Small intestine (tissue), 7 donors: ENCODE results near the gene GNAT2. TPM values are rescaled to one million over a fixed set of nuclear protein-coding genes. Genes with fewer than 3 reads are reported as not detected.

Experiments
- DNase-seq, 2 donors: peaks; one replicate each; pipeline versions ENCODE4 v3.0.0 to v3.0.0-alpha.2; 2013
- FAIRE-seq: peaks from 2 replicates; lab custom pipeline; 2012; peaks lifted over from hg19 to GRCh38; lab: Jason Lieb, UNC
- H3K27ac ChIP-seq, 3 donors: one replicate each; pipeline ENCODE4 v1.5.1; 2013; ENCODE audit warnings: low read length in 2 of 3, mild to moderate bottlenecking in 2 of 3, control low read depth in 1 of 3, inconsistent platforms in 1 of 3, low read depth in 1 of 3, moderate library complexity in 1 of 3
- H3K27me3 ChIP-seq, 3 donors: one replicate each; pipeline ENCODE4 v1.6.1; 2013; ENCODE audit warnings: low read length in 3 of 3, inconsistent platforms in 1 of 3; ENCODE audit not compliant: control insufficient read depth in 3 of 3, insufficient read depth in 3 of 3
- H3K36me3 ChIP-seq, 3 donors: one replicate each; pipeline ENCODE4 v1.6.1; 2013; ENCODE audit warnings: low read length in 3 of 3, inconsistent platforms in 1 of 3, low read depth in 1 of 3, mild to moderate bottlenecking in 1 of 3, moderate library complexity in 1 of 3; ENCODE audit not compliant: control insufficient read depth in 3 of 3, insufficient read depth in 2 of 3
- H3K4me1 ChIP-seq, 3 donors: one replicate each; pipeline ENCODE4 v1.6.1; 2013; ENCODE audit warnings: low read length in 2 of 3, inconsistent platforms in 1 of 3, low read depth in 1 of 3, mild to moderate bottlenecking in 1 of 3, moderate library complexity in 1 of 3; ENCODE audit not compliant: control insufficient read depth in 3 of 3, insufficient read depth in 2 of 3
- H3K4me3 ChIP-seq, 3 donors: one replicate each; pipeline ENCODE4 v1.5.1; 2013; ENCODE audit warnings: low read length in 3 of 3, control low read depth in 1 of 3, inconsistent platforms in 1 of 3, low read depth in 1 of 3, mild to moderate bottlenecking in 1 of 3, moderate library complexity in 1 of 3
- H3K9me3 ChIP-seq, 2 donors: one replicate each; pipeline ENCODE4 v1.6.1; 2013; ENCODE audit warnings: low read depth in 1 of 2, low read length in 1 of 2; ENCODE audit not compliant: control insufficient read depth in 2 of 2, insufficient read depth in 1 of 2
- WGBS, 3 donors: extraction: QIAGEN DNeasy Blood & Tissue Kit; methylation state at CpG; one replicate each; pipeline ENCODE4 v1.1.7; 2013; 5-methylcytosine and 5-hydroxymethylcytosine counted together
- polyA plus RNA-seq, 4 donors: library from polyadenylated mRNA; stranded (reverse) in 3 of 4; unstranded in 1 of 4; fragments of 200-250 nt in 3 of 4; fragments of 120-200 nt in 1 of 4; gene quantifications; one replicate each; pipeline versions ENCODE4 v1.2.1 to v1.2.3, GENCODE V29; 2013
- donor health status: healthy with polysubstance abuse.
- donor health status: control.
- donor health status: control.
- donor health status: Bipolar disorder and iron deficiency.
- donor health status: healthy.

GNAT2 gene
- polyA plus RNA-seq, 4 donors: 0.04 to 0.28 TPM; not detected in 2

GRCh38 chr1:109650609-109651008 is 31.2 kb upstream of the GNAT2 start:
- Histone ChIP-seq H3K9me3 (no peaks in the 10 kb centered on the region), H3K36me3 (no peaks in the 10 kb centered on the region), H3K27ac (no peak overlapping the region), H3K27me3 (no peaks in the 10 kb centered on the region), H3K4me3 (no peak overlapping the region), H3K4me1 (peaks cover 0 to 33% (median 0%) of the 10 kb centered on the region in 3 donors)
- no peak for DNase-seq
- 89 to 95% (median 94%) methylated on average over 3 of the region's 3 CpGs for WGBS, 3 donors
- FAIRE-seq: no peak

GRCh38 chr1:109649491-109649914 is 30.1 kb upstream of the GNAT2 start:
- Histone ChIP-seq H3K4me1 (peaks cover 0 to 22% (median 0%) of the 10 kb centered on the region in 3 donors), H3K4me3 (no peak overlapping the region), H3K36me3 (no peaks in the 10 kb centered on the region), H3K27me3 (no peaks in the 10 kb centered on the region), H3K9me3 (no peaks in the 10 kb centered on the region), H3K27ac (no peak overlapping the region)
- WGBS, 3 donors: 68 to 93% (median 77%) methylated on average over 4 of the region's 4 CpGs
- no peak for DNase-seq
- FAIRE-seq: no peak

- no peaks in the 10 kb centered on the region for H3K27me3 ChIP-seq
- no peaks in the 10 kb centered on the region for H3K36me3 ChIP-seq
- 15 to 37% methylated on average over 10 of the region's 10 CpGs; no CpG with 5 or more reads in 1 of the 3 donors for WGBS, 3 donors
- peaks cover 0 to 9% (median 0%) of the 10 kb centered on the region in 3 donors for H3K4me1 ChIP-seq
- H3K27ac ChIP-seq: peak overlapping the region in 1 of 3 donors; percentile 13
- no peaks in the 10 kb centered on the region for H3K9me3 ChIP-seq
- H3K4me3 ChIP-seq: no peak overlapping the region
- FAIRE-seq (no peak), DNase-seq (peak in 1 of 2 donors; percentile 59)
These were observed 25.3 kb upstream of the GNAT2 start for GRCh38 chr1:109644670-109645069.

GRCh38 chr1:109643385-109644230 is 24.2 kb upstream of the GNAT2 start:
- H3K27me3 ChIP-seq: no peaks in the 10 kb centered on the region
- WGBS, 3 donors: 25 to 38% (median 30%) methylated on average over 32 of the region's 32 CpGs
- H3K36me3 ChIP-seq: no peaks in the 10 kb centered on the region
- no peak overlapping the region for H3K27ac ChIP-seq
- H3K4me3 ChIP-seq: no peak overlapping the region
- H3K4me1 ChIP-seq: peaks cover 0 to 18% (median 0%) of the 10 kb centered on the region in 3 donors
- no peaks in the 10 kb centered on the region for H3K9me3 ChIP-seq
- FAIRE-seq (no peak), DNase-seq (peak; percentile 83 to 86)

GRCh38 chr1:109642626-109643025 is 23.2 kb upstream of the GNAT2 start:
- DNase-seq (no peak), FAIRE-seq (no peak)
- Histone ChIP-seq H3K4me3 (no peak overlapping the region), H3K4me1 (peaks cover 0 to 20% (median 0%) of the 10 kb centered on the region in 3 donors), H3K9me3 (no peaks in the 10 kb centered on the region), H3K36me3 (no peaks in the 10 kb centered on the region), H3K27ac (no peak overlapping the region), H3K27me3 (no peaks in the 10 kb centered on the region)
- WGBS, 3 donors: 74% methylated on average over 3 of the region's 3 CpGs

- no peak overlapping the region for H3K4me3 ChIP-seq
- 83 to 85% (median 84%) methylated on average over 2 of the region's 2 CpGs for WGBS, 3 donors
- H3K9me3 ChIP-seq: no peaks in the 10 kb centered on the region
- no peak for FAIRE-seq
- H3K36me3 ChIP-seq: no peaks in the 10 kb centered on the region
- no peak overlapping the region for H3K27ac ChIP-seq
- H3K4me1 ChIP-seq: peaks cover 0 to 20% (median 0%) of the 10 kb centered on the region in 3 donors
- DNase-seq: no peak
- no peaks in the 10 kb centered on the region for H3K27me3 ChIP-seq
These were observed 22.4 kb upstream of the GNAT2 start for GRCh38 chr1:109641861-109642260.

- 76 to 89% (median 82%) methylated on average over 2 of the region's 2 CpGs for WGBS, 3 donors
- DNase-seq: no peak
- FAIRE-seq: no peak
These were observed 21.8 kb upstream of the GNAT2 start for GRCh38 chr1:109641078-109641740.

GRCh38 chr1:109640285-109640865 is 21.0 kb upstream of the GNAT2 start:
- Histone ChIP-seq H3K27me3 (no peaks in the 10 kb centered on the region), H3K4me1 (peaks cover 5 to 29% (median 5%) of the 10 kb centered on the region in 3 donors), H3K27ac (no peak overlapping the region), H3K36me3 (no peaks in the 10 kb centered on the region), H3K9me3 (no peaks in the 10 kb centered on the region), H3K4me3 (no peak overlapping the region)
- DNase-seq (peak; percentile 81), FAIRE-seq (no peak)
- WGBS, 3 donors: 44 to 48% (median 45%) methylated on average over 5 of the region's 5 CpGs

More at GRCh38 chr1:109641078-109641740, 21.8 kb upstream of the GNAT2 start:
- H3K4me3 ChIP-seq: no peak overlapping the region
- H3K4me1 ChIP-seq: peaks cover under 1 to 24% (median 3%) of the 10 kb centered on the region in 3 donors
- no peaks in the 10 kb centered on the region for H3K36me3 ChIP-seq
- H3K9me3 ChIP-seq: no peaks in the 10 kb centered on the region
- H3K27ac ChIP-seq: no peak overlapping the region
- H3K27me3 ChIP-seq: no peaks in the 10 kb centered on the region
